ENCODE measurements around the gene TIMM17B. TPM values are rescaled to one million over a fixed set of nuclear protein-coding genes. Genes with fewer than 3 reads are reported as not detected.
A peak's percentile ranks its signal among the peaks of the same experiment; 100 is the strongest.

TIMM17B gene
- total RNA-seq, 4 donors from 2014 or later = 33.8 to 67.9 (median 54.5) TPM

GRCh38 chrX:48920718-48921104 is 23.1 kb upstream of the TIMM17B start:
- no peaks in the 10 kb centered on the region for H3K27me3 ChIP-seq
- TF ChIP-seq POLR2A (IDR thresholded peaks at IDR 0.05) (no peak), CTCF (IDR thresholded peaks at IDR 0.05) (no peak)
- H3K9me3 ChIP-seq = no peaks in the 10 kb centered on the region
- H3K4me1 ChIP-seq = peaks cover 0 to 7% (median 3%) of the 10 kb centered on the region in 4 donors
- H3K36me3 ChIP-seq = peaks cover 0 to 30% (median 0%) of the 10 kb centered on the region in 3 donors
- DNase-seq = no peak
- peak overlapping the region; percentile 31 to 92 (median 60) for H3K27ac ChIP-seq
- H3K4me3 ChIP-seq = no peak overlapping the region

- H3K4me1 ChIP-seq = peaks cover 0 to 7% (median 3%) of the 10 kb centered on the region in 4 donors
- peak overlapping the region in 3 of 4 donors; percentile 72 to 84 (median 80) for H3K4me3 ChIP-seq
- peaks cover 0 to 25% (median 0%) of the 10 kb centered on the region in 3 donors for H3K36me3 ChIP-seq
- TF ChIP-seq POLR2A (IDR thresholded peaks at IDR 0.05) = no peak
- TF ChIP-seq CTCF (IDR thresholded peaks at IDR 0.05) = no peak
- no peaks in the 10 kb centered on the region for H3K9me3 ChIP-seq
- no peak for DNase-seq
- H3K27me3 ChIP-seq = no peaks in the 10 kb centered on the region
- H3K27ac ChIP-seq = peak overlapping the region; percentile 84 to 93 (median 90)
Observed at GRCh38 chrX:48919947-48920717, 22.6 kb upstream of the TIMM17B start.

- Histone ChIP-seq H3K4me1 (peaks cover 0 to 7% (median 3%) of the 10 kb centered on the region in 4 donors), H3K9me3 (no peaks in the 10 kb centered on the region), H3K27me3 (no peaks in the 10 kb centered on the region), H3K27ac (peak overlapping the region; percentile 84 to 93 (median 90)), H3K4me3 (peak overlapping the region; percentile 72 to 84 (median 77)), H3K36me3 (peaks cover 0 to 19% (median 0%) of the 10 kb centered on the region in 3 donors)
- no peak for DNase-seq
- no peak for TF ChIP-seq CTCF (IDR thresholded peaks at IDR 0.05)
- TF ChIP-seq POLR2A (IDR thresholded peaks at IDR 0.05) = no peak
Observed at GRCh38 chrX:48919360-48919841, 21.8 kb upstream of the TIMM17B start.

- peak; percentile 89 to 97 (median 91) for DNase-seq
- H3K4me1 ChIP-seq = peaks cover 0 to 7% (median 3%) of the 10 kb centered on the region in 4 donors
- H3K27ac ChIP-seq = peak within 1 kb of the TSS; percentile 84 to 93 (median 90)
- TF ChIP-seq CTCF (IDR thresholded peaks at IDR 0.05) = no peak
- peak; percentile 90 to 97 for TF ChIP-seq POLR2A (IDR thresholded peaks at IDR 0.05)
- peaks cover 0 to 20% (median 0%) of the 10 kb centered on the region in 3 donors for H3K36me3 ChIP-seq
- no peaks in the 10 kb centered on the region for H3K9me3 ChIP-seq
- peak within 1 kb of the TSS; percentile 72 to 84 (median 77) for H3K4me3 ChIP-seq
- no peaks in the 10 kb centered on the region for H3K27me3 ChIP-seq
Observed at GRCh38 chrX:48918643-48919340, 21.2 kb upstream of the TIMM17B start, which contains the start of gene PIM2. Gene PIM2 (minus strand): TSS chrX:48919024. CDS start chrX:48918834, 190 bp downstream.

- H3K4me1 ChIP-seq = peaks cover 0 to 7% (median 3%) of the 10 kb centered on the region in 4 donors
- TF ChIP-seq POLR2A (IDR thresholded peaks at IDR 0.05) (no peak), CTCF (IDR thresholded peaks at IDR 0.05) (no peak)
- no peak for DNase-seq
Observed at GRCh38 chrX:48918301-48918642, 20.7 kb upstream of the TIMM17B start.

More at GRCh38 chrX:48918301-48918642, 20.7 kb upstream of the TIMM17B start:
- H3K9me3 ChIP-seq = no peaks in the 10 kb centered on the region
- peak overlapping the region; percentile 84 to 93 (median 90) for H3K27ac ChIP-seq
- peak overlapping the region; percentile 72 to 84 (median 77) for H3K4me3 ChIP-seq
- H3K27me3 ChIP-seq = no peaks in the 10 kb centered on the region
- peaks cover 0 to 17% (median 0%) of the 10 kb centered on the region in 3 donors for H3K36me3 ChIP-seq

All from Peyer's patch (tissue), 4 donors.